Upper lobe of left lung (tissue), 4 donors: ENCODE data around the gene PUM2.

Experiments
- CTCF ChIP-seq, 6 experiments: fragments of 450-650 bp in 4 of 6; fragments of 200-600 bp in 2 of 6; sonication (generic) in 2 of 6; IDR thresholded peaks; one replicate each; pipeline ENCODE4 v1.5.1; 2016 to 2019; ENCODE audit warnings: antibody characterized with exemption in 6 of 6
- EP300 ChIP-seq, 4 donors: sonication (generic); formaldehyde crosslinking; IDR thresholded peaks; one replicate each; pipeline ENCODE4 v1.5.1; 2017; ENCODE audit warnings: antibody characterized with exemption in 4 of 4, control low read depth in 2 of 4

- TF ChIP-seq EP300 (IDR thresholded peaks at IDR 0.05) (no peak), CTCF (IDR thresholded peaks at IDR 0.05) (no peak)
Measured at GRCh38 chr2:20398956-20399567, 48.4 kb upstream of the PUM2 start.
